Measurements from ENCODE around the gene PARD3.

GRCh38 chr10:34599026-34599795, 215.9 kb downstream of the PARD3 start:
- no peak for TF ChIP-seq CTCF (IDR thresholded peaks at IDR 0.05; ENCODE audit: insufficient read depth, low read length, poor library complexity, severe bottlenecking)
- TF ChIP-seq EZH2phosphoT487 (conservative IDR thresholded peaks at IDR 0.05; ENCODE audit: low read length), result no peak
